ENCODE measurements around the gene RIT1. TPM values are rescaled to one million over a fixed set of nuclear protein-coding genes. Genes with fewer than 3 reads are reported as not detected.
"Not testable (repeated sequence)": the region's sequence is repeated elsewhere in the genome, so short reads cannot be mapped to it uniquely, and the experiment has no call there.

Gene RIT1
- total RNA-seq, 1 experiment from 2014 or later = 12.8 TPM

DNA sequence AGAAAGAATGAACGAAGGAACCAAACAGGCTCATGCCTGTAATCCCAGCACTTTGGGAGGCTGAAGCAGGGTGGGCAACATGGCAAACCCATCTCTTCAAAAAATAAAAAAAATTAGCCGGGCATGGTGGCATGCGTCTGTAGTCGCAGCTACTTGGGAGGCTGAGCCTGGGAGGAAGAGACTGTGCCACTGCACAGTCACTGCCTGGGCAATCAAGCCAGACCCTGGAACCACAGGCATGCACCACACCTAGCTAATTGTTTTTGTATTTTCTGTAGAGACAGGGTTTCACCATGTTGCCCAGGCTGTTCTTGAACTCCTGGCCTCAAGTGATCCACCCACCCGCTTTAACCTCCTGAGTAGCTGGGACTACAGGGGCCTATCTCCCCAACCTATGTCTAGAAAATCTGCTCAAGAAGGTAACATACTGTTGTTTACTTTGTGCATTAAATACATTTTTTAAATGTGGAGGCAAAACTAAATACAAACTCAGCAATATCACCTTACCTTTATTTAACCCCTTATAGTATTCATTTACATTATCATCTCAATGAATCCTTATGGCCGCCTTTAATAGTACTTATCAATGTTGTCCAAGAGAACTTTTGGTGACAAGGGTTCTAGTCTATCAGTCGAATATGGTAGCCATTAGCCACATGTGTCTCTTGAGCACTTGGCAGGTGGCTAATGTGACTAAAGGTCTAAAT lies 20.3 kb upstream of the RIT1 start:
- Histone ChIP-seq H3K79me2 (ENCODE audit: low read length) (peaks cover 60% of the 10 kb centered on the region), H3K9ac (ENCODE audit: low read length) (no peak overlapping the region), H3K27ac (ENCODE audit: low read length) (no peak overlapping the region), H3K9me3 (ENCODE audit: low read length) (no peaks in the 10 kb centered on the region), H3K4me2 (ENCODE audit: low read depth, low read length, poor library complexity, severe bottlenecking) (peak overlapping the region; percentile 68), H3K9me2 (replicated peaks; ENCODE audit: insufficient read depth, low read length) (no peaks in the 10 kb centered on the region), H4K20me1 (ENCODE audit: insufficient read depth, low read depth, low read length) (peaks cover 18% of the 10 kb centered on the region), H2AFZ (ENCODE audit: low read length) (no peak overlapping the region), H3K4me1 (ENCODE audit: low read length) (peaks cover 35% of the 10 kb centered on the region), H3K36me3 (ENCODE audit: insufficient read depth, low read length) (peaks cover 51% of the 10 kb centered on the region), H3K27me3 (ENCODE audit: low read length) (no peaks in the 10 kb centered on the region), H3K4me3 (ENCODE audit: low read length) (no peak overlapping the region)
- no peak for DNase-seq

DNA sequence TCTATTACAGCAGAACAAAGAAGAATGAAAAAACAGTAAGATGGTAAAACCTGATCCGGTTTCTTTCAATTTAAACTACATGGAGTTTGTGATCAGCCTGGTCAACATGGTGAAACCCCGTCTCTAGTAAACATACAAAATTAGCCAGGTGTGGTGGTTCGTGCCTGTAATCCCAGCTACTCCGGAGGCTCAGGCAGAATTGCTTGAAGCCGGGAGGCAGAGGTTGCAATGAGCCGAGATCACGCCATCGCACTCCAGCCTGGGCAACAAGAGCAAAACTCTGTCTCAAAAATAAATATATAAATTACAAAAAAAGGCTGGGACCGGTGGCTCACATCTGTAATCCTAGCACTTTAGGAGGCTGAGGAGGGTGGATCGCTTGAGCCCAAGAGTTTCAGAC lies 19.6 kb upstream of the RIT1 start:
- Histone ChIP-seq H4K20me1 (ENCODE audit: insufficient read depth, low read depth, low read length) (peaks cover 18% of the 10 kb centered on the region), H3K36me3 (ENCODE audit: insufficient read depth, low read length) (peaks cover 59% of the 10 kb centered on the region), H3K79me2 (ENCODE audit: low read length) (peaks cover 61% of the 10 kb centered on the region), H3K4me1 (ENCODE audit: low read length) (peaks cover 30% of the 10 kb centered on the region)
- DNase-seq; H3K4me2 ChIP-seq (ENCODE audit: low read depth, low read length, poor library complexity, severe bottlenecking); H3K27me3 ChIP-seq (ENCODE audit: low read length); H2AFZ ChIP-seq (ENCODE audit: low read length); H3K9ac ChIP-seq (ENCODE audit: low read length); H3K9me3 ChIP-seq (ENCODE audit: low read length); H3K9me2 ChIP-seq (replicated peaks; ENCODE audit: insufficient read depth, low read length); H3K4me3 ChIP-seq (ENCODE audit: low read length); H3K27ac ChIP-seq (ENCODE audit: low read length): not testable (repeated sequence)

DNA sequence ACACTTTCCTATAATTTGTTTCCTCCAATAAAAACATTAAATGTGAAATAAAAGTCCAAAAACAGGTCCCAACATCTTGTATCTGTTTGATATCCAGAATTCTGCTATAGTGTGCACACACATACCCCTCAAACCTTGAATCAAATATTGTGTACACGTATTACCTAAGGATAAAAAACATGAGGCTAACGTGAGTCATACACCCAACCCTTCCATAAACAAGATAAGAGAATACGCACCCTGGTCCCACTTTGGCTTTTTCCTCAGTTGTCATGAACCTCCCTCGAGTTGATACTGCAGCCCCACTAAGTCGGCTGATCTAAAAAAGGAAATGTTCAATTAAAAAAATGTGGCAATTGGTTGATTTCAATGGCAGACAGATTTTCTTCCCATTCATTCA lies 17.9 kb upstream of the RIT1 start:
- no peaks in the 10 kb centered on the region for H3K9me2 ChIP-seq (replicated peaks; ENCODE audit: insufficient read depth, low read length)

DNA sequence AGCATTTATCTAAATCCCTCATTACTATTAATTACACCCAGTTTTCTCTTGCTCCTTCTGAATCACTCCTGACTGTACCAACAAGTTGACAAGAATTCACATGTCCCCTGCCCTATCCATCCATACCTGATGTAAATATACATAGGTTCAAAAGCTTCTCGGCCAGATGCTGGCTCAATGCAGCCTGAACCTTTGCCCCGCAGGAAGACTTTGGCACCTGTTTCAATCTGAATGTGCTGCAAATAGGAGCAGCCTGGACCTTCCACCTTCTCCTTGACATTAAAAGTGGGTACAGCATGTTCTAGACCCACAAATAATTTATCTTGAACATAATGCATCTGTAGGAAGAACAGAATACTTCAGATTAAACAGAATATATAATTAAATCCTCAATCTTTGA lies 14.4 kb upstream of the RIT1 start:
- DNase-seq = no peak
- H3K4me3 ChIP-seq (ENCODE audit: low read length) = no peak overlapping the region
- H2AFZ ChIP-seq (ENCODE audit: low read length) = no peak overlapping the region
- peaks cover 17% of the 10 kb centered on the region; the same call in 1 of the 2 replicates for H4K20me1 ChIP-seq (ENCODE audit: insufficient read depth, low read depth, low read length)
- H3K79me2 ChIP-seq (ENCODE audit: low read length) = peaks cover 46% of the 10 kb centered on the region
- H3K27ac ChIP-seq (ENCODE audit: low read length) = no peak overlapping the region
- no peak overlapping the region for H3K4me2 ChIP-seq (ENCODE audit: low read depth, low read length, poor library complexity, severe bottlenecking)
- no peaks in the 10 kb centered on the region for H3K4me1 ChIP-seq (ENCODE audit: low read length)
- no peaks in the 10 kb centered on the region for H3K9me2 ChIP-seq (replicated peaks; ENCODE audit: insufficient read depth, low read length)
- H3K9ac ChIP-seq (ENCODE audit: low read length) = no peak overlapping the region
- H3K36me3 ChIP-seq (ENCODE audit: insufficient read depth, low read length) = peaks cover 70% of the 10 kb centered on the region
- no peaks in the 10 kb centered on the region for H3K9me3 ChIP-seq (ENCODE audit: low read length)
- no peaks in the 10 kb centered on the region for H3K27me3 ChIP-seq (ENCODE audit: low read length)

More for the DNA sequence above, 17.9 kb upstream of the RIT1 start:
- Histone ChIP-seq H3K9ac (ENCODE audit: low read length) (no peak overlapping the region), H2AFZ (ENCODE audit: low read length) (no peak overlapping the region), H3K36me3 (ENCODE audit: insufficient read depth, low read length) (peaks cover 68% of the 10 kb centered on the region), H3K9me3 (ENCODE audit: low read length) (no peaks in the 10 kb centered on the region), H3K4me1 (ENCODE audit: low read length) (peaks cover 23% of the 10 kb centered on the region), H3K4me3 (ENCODE audit: low read length) (no peak overlapping the region), H3K27me3 (ENCODE audit: low read length) (no peaks in the 10 kb centered on the region), H4K20me1 (ENCODE audit: insufficient read depth, low read depth, low read length) (peaks cover 18% of the 10 kb centered on the region), H3K79me2 (ENCODE audit: low read length) (peaks cover 63% of the 10 kb centered on the region), H3K4me2 (ENCODE audit: low read depth, low read length, poor library complexity, severe bottlenecking) (no peak overlapping the region), H3K27ac (ENCODE audit: low read length) (no peak overlapping the region)
- no peak for DNase-seq

DNA sequence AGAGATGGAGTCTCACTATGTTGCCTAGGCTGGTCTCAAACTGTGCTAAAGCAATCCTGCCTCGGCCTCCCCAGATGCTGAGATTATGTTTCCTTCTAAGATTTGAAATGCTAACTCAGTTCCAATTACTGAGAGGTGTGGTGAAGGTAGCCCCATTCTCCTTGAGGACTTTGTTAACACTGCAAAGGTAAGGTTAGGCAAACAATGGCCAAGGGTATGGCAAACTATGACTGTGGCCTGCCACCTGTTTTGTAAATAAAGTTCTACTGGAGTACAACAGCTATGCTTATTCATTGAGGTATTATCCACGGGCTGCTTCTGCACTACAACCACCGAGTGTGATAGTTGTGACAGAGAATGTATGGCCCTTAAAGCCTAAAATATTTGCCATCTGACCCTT lies 9.6 kb upstream of the RIT1 start:
- no peaks in the 10 kb centered on the region for H3K9me2 ChIP-seq (replicated peaks; ENCODE audit: insufficient read depth, low read length)
- no peak overlapping the region for H3K9ac ChIP-seq (ENCODE audit: low read length)
- H3K79me2 ChIP-seq (ENCODE audit: low read length) = peaks cover 23% of the 10 kb centered on the region
- H3K36me3 ChIP-seq (ENCODE audit: insufficient read depth, low read length) = peaks cover 69% of the 10 kb centered on the region
- H3K4me2 ChIP-seq (ENCODE audit: low read depth, low read length, poor library complexity, severe bottlenecking) = no peak overlapping the region
- no peaks in the 10 kb centered on the region for H3K27me3 ChIP-seq (ENCODE audit: low read length)
- 0 out of 2 replicates have a peak, but pooled peaks cover 12% of the 10 kb centered on the region for H4K20me1 ChIP-seq (ENCODE audit: insufficient read depth, low read depth, low read length)
- no peak overlapping the region for H3K4me3 ChIP-seq (ENCODE audit: low read length)
- no peaks in the 10 kb centered on the region for H3K4me1 ChIP-seq (ENCODE audit: low read length)
- H2AFZ ChIP-seq (ENCODE audit: low read length) = no peak overlapping the region
- H3K27ac ChIP-seq (ENCODE audit: low read length) = no peak overlapping the region
- no peaks in the 10 kb centered on the region for H3K9me3 ChIP-seq (ENCODE audit: low read length)
- no peak for DNase-seq

DNA sequence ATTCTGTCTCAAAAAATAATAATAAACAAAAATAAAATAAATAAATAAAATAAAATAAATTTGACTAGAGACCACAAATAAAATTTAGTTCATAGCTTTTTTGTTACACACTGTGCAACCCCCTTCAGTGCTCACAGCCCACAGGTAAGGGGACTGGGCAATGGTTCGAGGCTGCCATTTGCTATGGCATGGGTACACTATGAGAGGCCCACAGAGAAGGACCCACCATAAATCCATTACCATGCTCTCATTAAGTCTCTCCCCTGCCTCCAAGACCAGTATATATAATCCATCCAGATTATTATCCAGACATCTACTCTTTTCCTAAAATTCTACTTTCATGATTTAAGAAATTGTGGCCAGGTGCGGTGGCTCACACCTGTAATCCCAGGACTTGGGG lies 8.7 kb upstream of the RIT1 start:
- Histone ChIP-seq H2AFZ (ENCODE audit: low read length) (no peak overlapping the region), H3K9me2 (replicated peaks; ENCODE audit: insufficient read depth, low read length) (no peaks in the 10 kb centered on the region), H3K4me1 (ENCODE audit: low read length) (no peaks in the 10 kb centered on the region), H3K79me2 (ENCODE audit: low read length) (peaks cover 20% of the 10 kb centered on the region), H3K27ac (ENCODE audit: low read length) (no peak overlapping the region), H4K20me1 (ENCODE audit: insufficient read depth, low read depth, low read length) (0 out of 2 replicates have a peak, but pooled peaks cover 12% of the 10 kb centered on the region), H3K9ac (ENCODE audit: low read length) (no peak overlapping the region), H3K9me3 (ENCODE audit: low read length) (no peaks in the 10 kb centered on the region), H3K4me2 (ENCODE audit: low read depth, low read length, poor library complexity, severe bottlenecking) (no peak overlapping the region), H3K27me3 (ENCODE audit: low read length) (no peaks in the 10 kb centered on the region), H3K36me3 (ENCODE audit: insufficient read depth, low read length) (peaks cover 67% of the 10 kb centered on the region), H3K4me3 (ENCODE audit: low read length) (no peak overlapping the region)
- DNase-seq = no peak

DNA sequence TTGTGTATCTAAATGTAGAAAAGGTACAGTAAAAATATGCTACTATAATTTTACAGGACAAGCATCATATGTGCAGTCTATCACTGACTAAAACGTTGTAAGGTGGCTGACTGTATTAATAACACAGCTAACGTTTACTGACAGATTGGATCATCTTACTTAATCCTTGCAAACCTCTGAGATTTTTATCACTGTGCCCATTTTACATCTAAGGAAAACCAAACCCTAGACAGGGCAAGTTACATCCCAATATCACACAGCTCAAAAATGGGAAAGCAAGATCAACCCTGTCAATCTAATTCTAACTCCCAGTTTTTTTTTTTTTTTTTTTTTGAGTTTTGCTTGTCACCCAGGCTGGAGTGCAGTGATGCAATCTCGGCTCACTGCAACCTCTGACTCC lies 7.5 kb upstream of the RIT1 start:
- no peak for DNase-seq
- Histone ChIP-seq H3K9me3 (ENCODE audit: low read length) (no peaks in the 10 kb centered on the region), H2AFZ (ENCODE audit: low read length) (no peak overlapping the region), H3K27ac (ENCODE audit: low read length) (no peak overlapping the region), H3K4me3 (ENCODE audit: low read length) (no peak overlapping the region), H3K27me3 (ENCODE audit: low read length) (no peaks in the 10 kb centered on the region), H4K20me1 (ENCODE audit: insufficient read depth, low read depth, low read length) (0 out of 2 replicates have a peak, but pooled peaks cover 12% of the 10 kb centered on the region), H3K4me2 (ENCODE audit: low read depth, low read length, poor library complexity, severe bottlenecking) (no peak overlapping the region), H3K4me1 (ENCODE audit: low read length) (no peaks in the 10 kb centered on the region), H3K36me3 (ENCODE audit: insufficient read depth, low read length) (peaks cover 74% of the 10 kb centered on the region), H3K9ac (ENCODE audit: low read length) (no peak overlapping the region), H3K79me2 (ENCODE audit: low read length) (peaks cover 20% of the 10 kb centered on the region), H3K9me2 (replicated peaks; ENCODE audit: insufficient read depth, low read length) (no peaks in the 10 kb centered on the region)

DNA sequence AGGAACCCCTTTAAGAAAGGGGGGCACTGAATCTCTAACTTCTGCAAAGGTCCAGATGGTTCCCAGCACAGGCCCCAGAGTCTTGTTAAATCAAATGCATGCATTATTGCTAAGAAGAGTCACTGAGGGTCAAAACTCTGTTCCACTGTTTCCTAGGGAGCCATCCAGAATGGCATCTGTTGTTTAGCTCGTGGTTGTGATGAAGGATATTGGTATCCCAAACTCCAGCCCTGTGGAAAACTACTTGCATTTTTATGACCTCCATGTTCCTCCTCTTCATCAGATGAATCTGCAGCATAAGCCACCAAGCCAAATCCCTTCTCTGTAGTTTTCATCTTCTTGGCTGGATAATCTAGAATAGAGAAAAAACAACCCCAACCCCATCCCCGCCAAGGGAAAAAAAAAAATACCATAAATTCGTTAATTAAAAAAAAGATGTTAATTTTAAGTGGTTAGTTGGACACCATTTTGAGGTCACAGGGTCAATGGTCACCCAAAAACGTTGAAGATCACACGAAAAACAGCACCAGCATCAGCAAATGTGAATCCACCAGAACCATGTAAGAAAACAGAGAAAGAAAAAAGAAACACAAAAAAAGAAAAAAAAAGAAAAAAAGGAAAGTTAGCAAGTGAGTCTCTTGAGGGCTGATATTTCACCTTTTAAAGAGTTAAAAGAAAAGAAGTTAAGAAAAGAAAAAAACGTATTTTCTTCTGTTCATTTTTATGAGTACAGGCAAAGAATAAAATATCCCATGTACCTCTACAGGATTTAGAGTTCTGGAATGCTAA lies 3.0 kb upstream of the RIT1 start:
- H3K4me1 ChIP-seq (ENCODE audit: low read length) = peaks cover 20% of the 10 kb centered on the region
- H3K27ac ChIP-seq (ENCODE audit: low read length) = no peak overlapping the region
- H3K9me2 ChIP-seq (replicated peaks; ENCODE audit: insufficient read depth, low read length) = no peaks in the 10 kb centered on the region
- peaks cover 12% of the 10 kb centered on the region for H3K79me2 ChIP-seq (ENCODE audit: low read length)
- H4K20me1 ChIP-seq (ENCODE audit: insufficient read depth, low read depth, low read length) = 0 out of 2 replicates have a peak, but pooled peaks cover 8% of the 10 kb centered on the region
- H3K9ac ChIP-seq (ENCODE audit: low read length) = no peak overlapping the region
- no peak for DNase-seq
- peaks cover 53% of the 10 kb centered on the region; the same call in 1 of the 2 replicates for H3K36me3 ChIP-seq (ENCODE audit: insufficient read depth, low read length)
- no peak overlapping the region for H3K4me3 ChIP-seq (ENCODE audit: low read length)
- H3K4me2 ChIP-seq (ENCODE audit: low read depth, low read length, poor library complexity, severe bottlenecking) = no peak overlapping the region
- no peak overlapping the region for H2AFZ ChIP-seq (ENCODE audit: low read length)
- H3K27me3 ChIP-seq (ENCODE audit: low read length) = no peaks in the 10 kb centered on the region
- H3K9me3 ChIP-seq (ENCODE audit: low read length) = no peaks in the 10 kb centered on the region
